ENCODE data around the gene IZUMO2. TPM values are rescaled to one million over a fixed set of nuclear protein-coding genes. Genes with fewer than 3 reads are reported as not detected.

IZUMO2 gene
- not detected for total RNA-seq

DNA sequence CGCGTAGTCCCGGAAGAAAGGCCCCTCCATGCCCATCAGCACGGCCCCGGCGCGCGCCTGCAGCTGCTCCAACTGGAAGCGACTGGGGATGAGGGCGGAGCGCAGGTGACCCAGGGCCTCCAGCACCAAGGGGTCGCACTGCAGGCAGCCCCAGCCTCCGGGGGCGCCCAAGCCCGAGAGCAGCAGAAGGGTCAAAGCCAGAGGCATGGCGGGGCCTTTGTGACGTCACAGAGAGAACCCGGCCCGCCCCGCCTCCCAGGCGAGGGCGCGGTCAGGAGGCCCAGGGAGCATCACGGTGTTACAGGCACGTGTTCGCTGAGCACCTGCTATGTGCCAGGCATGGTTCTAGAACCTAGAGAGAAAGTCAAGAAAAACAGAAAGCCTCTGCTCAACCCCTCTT, at the start of gene IZUMO2:
Gene IZUMO2 (minus strand): TSS at position 294 of the 400 bp plus-strand sequence. CDS start 87 bp downstream, at position 207.
- Histone ChIP-seq H3K9me3 (no peaks in the 10 kb centered on the region), H3K4me1 (no peaks in the 10 kb centered on the region), H3K4me3 (no peak within 1 kb of the TSS), H3K27me3 (peaks cover 4 to 20% (median 12%) of the 10 kb centered on the region in 3 donors), H3K36me3 (no peaks in the 10 kb centered on the region), H3K27ac (no peak within 1 kb of the TSS)
- DNase-seq (no peak), ATAC-seq (no peak)
- in situ Hi-C loops (cut with MboI; ENCODE audit: low sequenced_read_pairs in 4 of 4), result loop anchor here in 3 of 4 donors (25.0 kb wide), 1 partner anchor 99 kb away; no protein-coding TSS in a partner anchor
- TF ChIP-seq CTCF (IDR thresholded peaks at IDR 0.05 in 4 of 5, conservative IDR thresholded peaks at IDR 0.05 in 1 of 5) (no peak), POLR2A (IDR thresholded peaks at IDR 0.05) (no peak)
- intact Hi-C loops (cut with DNase I; ENCODE audit: low total_unique reads), result loop anchor here (5.0 kb wide), 1 partner anchor 94 kb away; no protein-coding TSS in a partner anchor

GRCh38 chr19:50210425-50210824, 47.3 kb upstream of the IZUMO2 start:
- DNase-seq, result no peak

DNA sequence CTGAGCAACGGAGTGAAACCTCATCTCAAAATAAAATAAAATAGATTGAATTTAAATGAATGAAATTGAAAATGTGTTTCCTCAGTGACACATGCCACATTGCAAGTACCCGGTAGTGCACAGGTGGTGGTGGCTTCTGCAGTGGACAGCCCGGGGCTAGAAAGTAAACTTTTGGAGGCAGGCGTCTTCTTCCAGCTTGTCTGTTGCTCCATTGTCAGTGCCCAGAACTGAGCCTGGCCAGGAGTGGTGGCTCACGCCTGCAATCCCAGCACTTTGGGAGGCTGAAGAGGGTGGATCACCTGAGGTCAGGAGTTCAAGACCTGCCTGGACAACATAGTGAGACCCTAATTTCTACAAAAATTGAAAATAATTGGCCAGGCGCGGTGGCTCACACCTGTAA, 46.0 kb upstream of the IZUMO2 start:
- no peak for DNase-seq
- intact Hi-C loops (cut with DNase I; ENCODE audit: low total_unique reads) (loop anchor here (10.0 kb wide), 1 partner anchor 276 kb away; no protein-coding TSS in a partner anchor), in situ Hi-C loops (cut with MboI; ENCODE audit: low sequenced_read_pairs in 4 of 4) (no loop called here)
- TF ChIP-seq POLR2A (IDR thresholded peaks at IDR 0.05) (no peak), CTCF (IDR thresholded peaks at IDR 0.05 in 4 of 5, conservative IDR thresholded peaks at IDR 0.05 in 1 of 5) (no peak)
- Histone ChIP-seq H3K4me3 (no peak overlapping the region), H3K9me3 (no peaks in the 10 kb centered on the region), H3K27ac (no peak overlapping the region), H3K4me1 (peaks cover 15 to 17% of the 10 kb centered on the region in 2 donors), H3K36me3 (no peaks in the 10 kb centered on the region), H3K27me3 (no peaks in the 10 kb centered on the region)
- no peak for ATAC-seq

More at GRCh38 chr19:50210425-50210824, 47.3 kb upstream of the IZUMO2 start:
- peaks cover 5 to 11% of the 10 kb centered on the region in 2 donors for H3K4me1 ChIP-seq
- H3K27me3 ChIP-seq, result no peaks in the 10 kb centered on the region
- in situ Hi-C loops (cut with MboI; ENCODE audit: low sequenced_read_pairs in 4 of 4) (no loop called here), intact Hi-C loops (cut with DNase I; ENCODE audit: low total_unique reads) (no loop called here)
- H3K27ac ChIP-seq, result no peak overlapping the region
- ATAC-seq, result no peak
- TF ChIP-seq CTCF (IDR thresholded peaks at IDR 0.05 in 4 of 5, conservative IDR thresholded peaks at IDR 0.05 in 1 of 5) (no peak), POLR2A (IDR thresholded peaks at IDR 0.05) (no peak)
- no peak overlapping the region for H3K4me3 ChIP-seq
- H3K9me3 ChIP-seq, result no peaks in the 10 kb centered on the region
- H3K36me3 ChIP-seq, result no peaks in the 10 kb centered on the region

GRCh38 chr19:50207730-50208129, 44.6 kb upstream of the IZUMO2 start:
- TF ChIP-seq POLR2A (IDR thresholded peaks at IDR 0.05) (no peak), CTCF (IDR thresholded peaks at IDR 0.05 in 4 of 5, conservative IDR thresholded peaks at IDR 0.05 in 1 of 5) (no peak)
- no peaks in the 10 kb centered on the region for H3K36me3 ChIP-seq
- ATAC-seq (no peak), DNase-seq (no peak)
- peak overlapping the region in 1 of 4 donors; percentile 18 for H3K27ac ChIP-seq
- H3K27me3 ChIP-seq, result no peaks in the 10 kb centered on the region
- in situ Hi-C loops (cut with MboI; ENCODE audit: low sequenced_read_pairs in 4 of 4) (no loop called here), intact Hi-C loops (cut with DNase I; ENCODE audit: low total_unique reads) (loop anchor here (10.0 kb wide), 1 partner anchor 277 kb away; no protein-coding TSS in a partner anchor)
- no peaks in the 10 kb centered on the region for H3K9me3 ChIP-seq
- peaks cover 18% of the 10 kb centered on the region in 2 donors for H3K4me1 ChIP-seq
- H3K4me3 ChIP-seq, result no peak overlapping the region

DNA sequence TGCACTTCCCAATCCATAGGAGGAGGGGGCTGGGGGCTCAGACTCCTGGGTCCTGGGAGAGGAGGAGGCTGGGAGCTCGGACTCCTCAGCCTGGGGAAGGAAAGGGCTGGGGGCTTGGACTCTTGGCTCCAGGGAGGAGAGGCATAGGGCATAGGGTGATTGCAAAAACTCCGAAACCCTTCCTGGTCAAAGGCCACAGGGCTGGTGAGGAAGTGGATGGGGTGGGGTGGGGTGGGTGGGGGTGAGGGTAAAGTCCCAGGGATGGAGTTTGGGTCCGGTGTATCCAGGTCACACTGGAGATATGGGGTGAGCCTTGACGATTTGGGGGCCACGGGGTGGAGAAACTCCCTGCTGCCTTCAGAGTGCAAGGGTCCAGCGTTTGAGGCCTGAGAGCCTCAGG, 43.1 kb upstream of the IZUMO2 start:
- intact Hi-C loops (cut with DNase I; ENCODE audit: low total_unique reads) (loop anchor here (1.0 to 10.0 kb wide), 2 partner anchors 28 to 279 kb away; no protein-coding TSS in a partner anchor), in situ Hi-C loops (cut with MboI; ENCODE audit: low sequenced_read_pairs in 4 of 4) (no loop called here)
- Histone ChIP-seq H3K9me3 (no peaks in the 10 kb centered on the region), H3K27ac (peak overlapping the region; percentile 95 to 99 (median 98)), H3K4me1 (peaks cover 18 to 21% of the 10 kb centered on the region in 2 donors), H3K36me3 (no peaks in the 10 kb centered on the region), H3K4me3 (no peak overlapping the region), H3K27me3 (no peaks in the 10 kb centered on the region)
- DNase-seq, result no peak
- no peak for ATAC-seq
- no peak for TF ChIP-seq CTCF (IDR thresholded peaks at IDR 0.05 in 4 of 5, conservative IDR thresholded peaks at IDR 0.05 in 1 of 5)
- TF ChIP-seq POLR2A (IDR thresholded peaks at IDR 0.05), result no peak

All from gastrocnemius medialis (tissue), 4 donors.